ENCODE data around the gene PISD. TPM values are rescaled to one million over a fixed set of nuclear protein-coding genes. Genes with fewer than 3 reads are reported as not detected.

PISD gene
- total RNA-seq, 1 donor from 2014 or later: 15.1 TPM

- ATAC-seq (peak; percentile 38), DNase-seq (no peak)
- intact Hi-C loops (cut with micrococcal nuclease): no loop called here
These were observed 75.7 kb downstream of the PISD start for GRCh38 chr22:31586137-31586920.

GRCh38 chr22:31585161-31585859, 76.7 kb downstream of the PISD start:
- DNase-seq (no peak), ATAC-seq (no peak)
- intact Hi-C loops (cut with micrococcal nuclease): no loop called here

- DNase-seq (no peak), ATAC-seq (no peak)
- intact Hi-C loops (cut with micrococcal nuclease): no loop called here
These were observed 77.2 kb downstream of the PISD start for GRCh38 chr22:31584804-31585160.

GRCh38 chr22:31583861-31584485, 78.0 kb downstream of the PISD start:
- ATAC-seq (no peak), DNase-seq (no peak)
- intact Hi-C loops (cut with micrococcal nuclease): no loop called here

GRCh38 chr22:31579835-31580242, 82.2 kb downstream of the PISD start:
- ATAC-seq (no peak), DNase-seq (no peak)
- intact Hi-C loops (cut with micrococcal nuclease): no loop called here

GRCh38 chr22:31578171-31578570, 83.8 kb downstream of the PISD start:
- DNase-seq (no peak), ATAC-seq (no peak)
- intact Hi-C loops (cut with micrococcal nuclease): no loop called here

- DNase-seq (no peak), ATAC-seq (no peak)
- intact Hi-C loops (cut with micrococcal nuclease): no loop called here
These were observed 84.3 kb downstream of the PISD start for GRCh38 chr22:31577711-31578110.

GRCh38 chr22:31575190-31575589, 86.8 kb downstream of the PISD start:
- intact Hi-C loops (cut with micrococcal nuclease): no loop called here
- ATAC-seq (no peak), DNase-seq (no peak)

GRCh38 chr22:31574055-31574670, 87.9 kb downstream of the PISD start:
- no peak for ATAC-seq
- no peak for DNase-seq
- intact Hi-C loops (cut with micrococcal nuclease): no loop called here

GRCh38 chr22:31572939-31573338, 89.1 kb downstream of the PISD start:
- no peak for ATAC-seq
- intact Hi-C loops (cut with micrococcal nuclease): no loop called here
- DNase-seq: no peak

- no peak for DNase-seq
- intact Hi-C loops (cut with micrococcal nuclease): no loop called here
- no peak for ATAC-seq
These were observed 92.9 kb downstream of the PISD start for GRCh38 chr22:31569126-31569525.

Small RNA genes lying within 50 kb of the gene (microRNA-seq; reads per million reads assigned to microRNA genes)
- gene MIR7109 (ENCODE audit: borderline number of aligned reads): not detected

Other genes with a start within 250 kb of the PISD start
- gene EIF4ENIF1, start 172.4 kb downstream of the PISD start, total RNA-seq: 26.8 TPM
- gene SFI1, start 165.7 kb downstream of the PISD start, total RNA-seq: 8.8 TPM
- gene PRR14L, start 87.9 kb upstream of the PISD start, total RNA-seq: 16.4 TPM
- gene DEPDC5, start 91.8 kb upstream of the PISD start, total RNA-seq: 16.7 TPM

Measured in left ventricle myocardium superior (tissue), 1 donor.